Measurements from ENCODE around the gene CNNM3.
A peak's percentile ranks its signal among the peaks of the same experiment; 100 is the strongest.

The CNNM3 gene

DNA sequence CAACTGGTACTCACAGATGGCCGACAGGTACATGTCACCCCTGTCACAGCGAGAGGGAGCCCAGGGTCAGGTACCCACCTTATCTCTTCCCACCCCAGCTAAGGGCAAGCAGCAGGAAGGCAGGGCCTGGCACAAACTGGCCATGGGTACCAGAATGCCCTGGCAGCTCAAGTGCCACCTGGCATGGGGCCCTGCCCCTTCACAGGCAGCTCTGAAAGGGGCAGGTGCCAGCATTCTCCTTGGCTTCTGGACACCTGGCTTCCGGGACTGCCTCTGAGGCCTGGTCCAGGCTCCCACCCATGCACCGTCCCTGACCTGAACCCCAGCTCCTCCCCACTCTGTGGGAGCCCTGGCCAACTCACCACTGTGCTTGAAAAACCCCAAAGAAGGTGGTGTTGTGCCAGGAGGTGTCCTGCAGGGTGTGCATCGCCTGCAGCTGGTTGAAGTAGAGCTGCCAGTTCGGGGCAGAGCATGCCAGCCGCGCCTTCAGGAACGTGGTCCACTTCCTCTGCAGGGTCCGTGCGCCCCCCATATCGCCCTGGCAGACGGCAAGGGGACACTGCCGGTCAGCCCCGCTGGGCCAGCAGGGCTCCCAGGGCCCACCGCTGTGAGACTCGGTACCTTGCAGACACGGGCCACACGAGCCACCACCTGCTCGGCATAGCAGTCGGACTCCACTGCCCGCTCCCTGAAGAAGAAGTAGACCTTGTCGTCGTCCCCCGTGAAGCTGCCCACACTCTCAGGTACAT is 48.4 kb downstream of the CNNM3 start:
- DNase-seq (ENCODE audit: low spot score), result no peak

DNA sequence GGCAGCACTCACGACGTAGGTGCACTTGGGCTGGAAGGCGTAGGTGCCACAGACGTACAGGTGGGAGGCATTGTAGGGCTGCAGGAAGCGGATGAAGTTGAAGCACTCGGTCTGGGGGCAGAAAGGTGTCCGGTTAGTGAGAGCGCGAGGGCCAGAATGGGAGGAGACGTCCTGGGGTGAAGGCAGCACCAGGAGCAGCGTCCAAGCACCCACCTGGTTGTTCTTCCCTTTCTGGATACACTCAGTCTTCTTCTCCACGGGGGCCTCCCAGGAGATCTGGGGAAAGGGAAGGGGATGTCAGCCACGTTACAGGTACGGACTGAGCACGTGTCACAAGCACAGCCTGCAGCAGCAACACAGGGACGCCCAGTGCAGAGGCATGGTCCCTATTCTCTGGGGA is 49.6 kb downstream of the CNNM3 start:
- DNase-seq (ENCODE audit: low spot score), result no peak

DNA sequence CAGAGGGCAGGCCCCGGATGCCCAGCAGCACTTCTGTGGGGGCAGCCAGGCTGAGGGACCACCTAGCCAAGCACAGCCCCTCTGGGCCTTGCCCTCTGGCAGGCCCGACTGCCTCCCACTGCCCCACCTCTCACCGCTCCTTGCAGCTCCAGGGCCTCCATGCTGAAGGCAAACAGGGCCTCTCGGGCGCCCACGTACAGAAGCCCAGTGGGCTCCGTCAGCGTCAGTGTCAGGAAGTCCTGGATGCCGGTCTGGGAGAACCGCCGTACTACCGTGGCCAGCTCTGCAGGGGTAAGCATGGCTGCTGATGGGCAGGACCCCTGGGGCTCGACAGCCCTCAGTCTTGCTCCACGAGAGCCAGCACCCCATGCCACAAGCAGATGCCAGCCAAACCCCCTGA is 50.1 kb downstream of the CNNM3 start:
- DNase-seq (ENCODE audit: low spot score), result no peak

- no peak for DNase-seq (ENCODE audit: low spot score)
Observed at GRCh38 chr2:96866586-96866985, 50.5 kb downstream of the CNNM3 start.

DNA sequence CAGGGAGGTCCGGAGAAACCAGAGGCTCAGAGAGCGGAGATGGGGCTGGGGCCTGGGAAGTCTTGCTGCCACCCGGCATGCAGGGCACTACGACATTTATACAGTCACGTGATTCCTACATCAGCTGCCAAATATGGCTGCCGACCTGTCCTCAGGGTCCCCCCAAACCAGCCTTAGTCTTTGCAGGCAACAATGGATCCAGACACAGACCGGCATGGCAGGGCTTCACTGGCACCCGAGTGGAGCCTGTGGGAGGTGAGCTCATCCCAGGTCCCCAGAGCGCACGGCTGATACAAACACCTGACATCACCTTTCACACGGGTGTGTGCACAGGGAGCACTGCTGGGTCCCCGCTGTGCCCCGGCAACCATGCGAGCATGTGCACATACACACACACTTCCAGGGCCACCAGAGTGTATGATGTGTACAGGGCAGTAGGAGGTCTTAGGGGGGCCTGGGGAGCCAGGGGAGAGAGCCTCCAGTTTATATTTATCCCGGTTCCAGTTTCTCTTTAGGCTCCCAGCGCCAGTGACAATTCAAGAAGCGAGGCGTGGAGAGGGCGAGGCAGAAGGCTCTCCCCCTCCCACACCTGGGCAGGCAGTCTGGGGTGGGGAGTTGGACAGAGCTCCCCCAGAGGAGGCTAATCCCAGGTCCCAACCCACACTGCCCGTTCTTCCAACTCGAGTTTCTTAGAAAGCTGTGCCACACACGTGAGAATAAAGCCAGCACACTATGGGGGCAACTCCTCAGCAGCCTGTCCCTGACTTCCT is 51.1 kb downstream of the CNNM3 start:
- DNase-seq (ENCODE audit: low spot score), result no peak

- peak; percentile 31 for DNase-seq (ENCODE audit: low spot score)
Observed at GRCh38 chr2:96867756-96868554, 51.9 kb downstream of the CNNM3 start.

DNA sequence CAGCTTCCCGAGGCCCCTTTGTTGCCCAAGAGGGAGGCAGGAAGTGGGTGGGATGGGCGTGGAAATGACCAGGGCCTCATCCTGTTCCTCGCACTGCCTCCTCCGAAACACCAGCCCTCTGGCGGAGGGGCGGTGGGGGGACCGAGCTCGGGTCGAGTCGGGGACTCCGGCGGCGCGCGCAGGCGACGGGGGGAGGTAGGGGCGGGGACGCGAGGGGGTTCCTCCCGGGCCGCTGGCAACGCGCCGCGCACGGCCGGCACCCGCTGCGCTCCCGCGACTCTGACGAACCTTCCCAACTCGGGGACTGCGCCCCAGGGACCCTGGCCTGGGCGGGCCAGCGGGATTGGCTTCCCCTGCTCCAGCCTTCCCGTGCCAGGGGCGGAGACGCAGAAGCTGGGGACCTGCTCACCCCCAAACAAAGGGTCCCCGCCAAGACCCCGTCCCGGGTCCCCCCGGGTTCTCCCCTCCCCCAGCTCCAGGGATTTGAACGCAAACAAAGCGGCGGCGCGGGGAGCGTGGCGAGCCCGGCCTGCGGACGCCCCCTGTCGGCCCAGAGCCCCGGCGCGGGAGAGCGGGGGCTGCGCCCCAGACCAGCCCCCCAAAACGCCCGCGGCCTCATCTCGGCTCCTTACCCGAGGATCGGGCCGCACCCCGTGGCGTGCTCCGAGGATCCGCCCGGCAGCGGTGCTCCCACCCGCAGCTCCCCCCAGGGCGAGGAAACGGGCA is 52.6 kb downstream of the CNNM3 start:
- DNase-seq (ENCODE audit: low spot score), result peak; percentile 90

DNA sequence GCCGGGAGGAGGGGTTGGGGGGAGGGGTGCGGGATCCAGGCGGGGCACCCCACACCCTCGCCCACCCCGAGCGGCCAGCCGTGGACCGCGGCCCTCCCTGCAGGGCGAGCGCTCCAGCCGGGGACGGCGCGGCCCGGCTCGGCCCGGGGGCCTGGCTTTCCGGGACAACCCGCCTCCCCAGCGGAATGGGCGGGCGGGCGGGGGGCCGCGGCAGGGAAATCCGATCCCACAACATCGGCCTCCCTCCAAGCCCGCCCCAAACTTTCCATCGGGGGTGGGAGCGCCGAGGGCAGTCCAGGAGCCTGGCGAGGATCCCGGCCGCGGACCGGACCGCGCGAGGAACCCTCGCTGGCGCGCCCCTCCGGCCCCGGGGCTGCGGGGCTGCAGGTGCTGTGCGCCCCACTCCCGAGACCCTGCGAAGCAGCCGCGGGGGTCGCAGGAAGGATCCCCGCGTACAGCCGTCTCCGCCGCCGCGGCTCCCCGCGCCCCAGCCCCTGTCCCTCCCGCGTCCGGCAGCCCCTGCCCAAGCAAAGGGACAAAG is 53.3 kb downstream of the CNNM3 start:
- peak; percentile 61 for DNase-seq (ENCODE audit: low spot score)

DNA sequence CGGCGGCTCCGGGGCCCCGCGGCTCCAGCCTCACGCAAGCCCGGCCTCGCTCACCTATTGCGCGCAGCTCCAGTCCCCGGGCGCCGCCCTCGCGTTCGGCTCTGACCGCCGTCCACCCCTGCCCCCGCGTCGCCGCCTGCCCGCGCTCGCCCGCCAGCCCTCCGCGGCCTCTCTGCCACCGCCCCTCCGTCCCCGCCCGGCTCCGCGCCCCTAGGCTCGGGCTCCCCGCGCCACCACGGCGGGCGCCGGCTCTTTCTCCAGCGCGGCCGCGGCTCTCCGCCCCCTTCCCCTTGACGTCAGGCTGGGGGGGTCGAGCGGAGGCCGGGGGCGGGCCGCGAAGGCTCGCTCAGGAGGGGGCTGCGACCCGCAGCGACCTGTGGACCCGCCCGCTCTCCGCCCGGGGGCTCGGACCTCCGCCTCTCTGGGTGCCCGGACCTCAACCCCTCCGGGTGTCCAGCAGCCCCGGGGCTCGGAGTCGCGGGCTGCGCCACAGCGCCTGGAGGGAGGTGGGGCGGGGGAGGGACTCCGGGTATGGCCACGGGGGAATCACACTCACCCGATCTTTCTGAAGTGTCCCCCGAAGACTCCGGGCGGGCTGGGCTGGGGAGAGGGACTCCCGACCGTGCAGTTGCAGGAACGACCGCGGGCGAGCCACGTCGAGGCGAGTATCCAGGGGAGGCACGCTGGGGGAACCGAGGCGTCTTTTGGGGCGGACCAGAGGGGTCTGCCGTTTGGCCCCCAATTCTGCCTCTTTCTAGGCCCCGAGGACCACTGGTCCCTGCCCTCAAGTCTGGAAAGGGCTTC is 54.0 kb downstream of the CNNM3 start, which contains the start of gene SEMA4C:
Gene SEMA4C, minus strand, starts transcription at position 259 of the 804 bp plus-strand sequence. CDS start 2,194 bp downstream, outside the sequence.
- DNase-seq (ENCODE audit: low spot score), result peak; percentile 49

DNA sequence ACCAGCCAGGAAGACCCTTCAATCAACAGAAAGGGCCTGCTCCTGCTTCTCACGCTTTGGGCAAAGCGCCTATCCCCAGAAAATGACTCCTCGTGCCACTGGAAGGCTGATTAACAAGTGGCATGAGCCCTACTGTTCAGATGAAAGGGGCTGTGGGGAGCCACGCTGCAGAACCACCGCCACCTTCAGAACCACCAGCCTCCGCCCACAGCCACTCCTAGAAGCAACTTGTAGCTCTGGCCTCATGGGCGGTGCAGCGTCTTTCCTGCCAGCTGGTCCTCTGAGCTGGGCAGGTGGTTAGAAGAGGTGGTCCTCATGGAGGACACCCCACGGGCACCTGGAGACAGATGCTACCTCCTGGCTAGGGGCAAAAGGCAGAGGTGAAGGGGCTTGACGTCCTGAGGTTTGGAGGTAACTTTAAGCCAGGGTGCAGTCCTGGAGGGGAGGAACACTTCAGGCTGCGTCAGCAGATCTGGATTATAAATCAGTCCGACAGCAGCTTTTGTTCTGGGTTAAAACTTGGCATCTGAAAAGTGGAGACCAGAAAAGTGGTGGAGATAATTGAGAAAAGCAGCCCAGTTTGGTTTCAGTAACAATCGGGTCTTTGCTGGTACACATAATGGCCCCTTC is 54.7 kb downstream of the CNNM3 start:
- no peak for DNase-seq (ENCODE audit: low spot score)

- no peak for DNase-seq (ENCODE audit: low spot score)
Observed at GRCh38 chr2:96872591-96873349, 56.7 kb downstream of the CNNM3 start.

GRCh38 chr2:96873651-96874096 is 57.6 kb downstream of the CNNM3 start:
- no peak for DNase-seq (ENCODE audit: low spot score)

GRCh38 chr2:96874198-96874831 is 58.2 kb downstream of the CNNM3 start:
- no peak for DNase-seq (ENCODE audit: low spot score)

- DNase-seq (ENCODE audit: low spot score), result no peak
Observed at GRCh38 chr2:96875498-96876268, 59.6 kb downstream of the CNNM3 start.

DNA sequence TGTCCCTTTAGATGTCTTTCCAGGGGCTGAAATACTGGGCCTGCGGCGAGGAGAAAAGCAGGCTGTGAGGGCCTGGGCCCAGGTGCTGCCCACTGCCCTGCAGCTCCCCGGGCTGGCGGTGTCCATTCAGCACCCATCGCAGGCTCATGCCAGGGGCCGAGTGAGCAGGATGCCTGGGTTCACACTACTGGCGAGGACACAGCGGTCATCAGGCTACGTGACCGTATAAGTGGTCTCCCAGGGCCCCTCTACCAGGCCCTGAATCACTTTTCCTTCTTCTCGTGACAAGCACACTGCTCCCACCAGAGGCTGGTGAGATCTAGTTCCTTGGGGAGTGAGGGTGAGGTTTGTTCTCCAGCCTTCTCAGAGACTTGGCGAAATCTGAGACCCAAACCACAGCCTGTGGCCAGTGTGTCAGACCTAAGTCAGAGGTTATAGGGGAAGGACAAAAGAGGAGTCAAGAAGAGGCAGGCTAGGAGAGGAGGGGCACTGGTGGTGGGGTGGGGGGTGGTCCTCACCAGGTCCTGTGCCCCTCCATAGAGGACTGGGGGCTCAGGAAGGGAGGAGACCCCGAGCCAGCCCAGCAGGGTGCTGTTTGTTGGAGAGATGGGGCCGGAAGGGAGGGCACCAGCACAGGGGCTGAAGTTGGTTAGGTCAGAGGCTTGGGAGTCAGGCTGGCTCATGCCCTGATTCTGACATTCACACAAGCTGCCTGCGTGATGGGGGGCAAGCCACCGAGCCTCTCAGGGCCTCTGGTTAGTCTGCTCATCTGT is 60.4 kb downstream of the CNNM3 start:
- DNase-seq (ENCODE audit: low spot score), result no peak

DNA sequence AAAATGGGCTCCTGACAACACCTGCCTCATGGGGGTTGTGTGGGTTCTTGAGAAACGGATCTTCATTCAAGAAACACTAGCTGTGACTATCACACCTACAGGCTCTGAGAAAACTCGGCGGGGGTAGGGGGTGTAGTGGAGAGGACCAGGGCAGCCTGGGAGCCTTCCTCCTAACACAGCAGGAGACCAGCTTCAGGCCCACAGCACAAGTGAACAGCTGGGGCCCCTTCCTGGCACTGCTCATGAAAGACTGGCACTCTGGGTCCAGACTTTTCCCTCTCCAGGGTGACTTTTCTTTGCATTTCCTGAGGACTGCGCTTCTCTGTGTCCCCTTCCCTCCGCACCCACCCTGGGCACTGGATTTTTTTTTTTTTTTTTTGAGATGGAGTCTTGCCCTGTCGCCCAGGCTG is 61.0 kb downstream of the CNNM3 start:
- DNase-seq (ENCODE audit: low spot score), result no peak

- DNase-seq (ENCODE audit: low spot score), result no peak
Observed at GRCh38 chr2:96877631-96878092, 61.6 kb downstream of the CNNM3 start.

All from RKO (cell line).